CD14-positive monocyte (primary cell): Measurements from ENCODE around the gene ILDR2. TPM values are rescaled to one million over a fixed set of nuclear protein-coding genes. Genes with fewer than 3 reads are reported as not detected.

Source experiments
- DNase-seq, 3 donors: peaks; one replicate each; pipeline ENCODE4 v3.0.0-alpha.2; 2011 to 2022
- H2AFZ ChIP-seq: 2 replicates; pipeline ENCODE4 v1.6.0; 2012; ENCODE audit warnings: mild to moderate bottlenecking, low read depth, low read length, inconsistent platforms; ENCODE audit not compliant: insufficient read depth, poor library complexity, severe bottlenecking
- H3K27ac ChIP-seq, 2 donors: 1 replicate in 1 of 2; 2 replicates in 1 of 2; pipeline ENCODE4 v1.5.1; 2012 to 2013; ENCODE audit warnings: low read length in 2 of 2, control low read depth in 1 of 2, inconsistent platforms in 1 of 2, low read depth in 1 of 2, mild to moderate bottlenecking in 1 of 2
- H3K27me3 ChIP-seq, 2 donors: one replicate each; pipeline versions ENCODE4 v1.6.0 to v1.6.1; 2011 to 2013; ENCODE audit warnings: low read length in 2 of 2; ENCODE audit not compliant: control insufficient read depth in 2 of 2, insufficient read depth in 2 of 2
- H3K36me3 ChIP-seq, 2 donors: replicated peaks in 1 of 2; 1 replicate in 1 of 2; 2 replicates in 1 of 2; pipeline versions ENCODE4 v1.5.1 to v1.6.1; 2012 to 2013; ENCODE audit warnings: low read length in 2 of 2, control low read depth in 1 of 2, inconsistent platforms in 1 of 2, mild to moderate bottlenecking in 1 of 2; ENCODE audit not compliant: insufficient read depth in 2 of 2, control insufficient read depth in 1 of 2
- H3K4me1 ChIP-seq, 2 donors: 1 replicate in 1 of 2; 2 replicates in 1 of 2; pipeline versions ENCODE4 v1.5.1 to v1.6.1; 2012 to 2013; ENCODE audit warnings: low read length in 2 of 2, control low read depth in 1 of 2, inconsistent platforms in 1 of 2, mild to moderate bottlenecking in 1 of 2, moderate library complexity in 1 of 2; ENCODE audit not compliant: insufficient read depth in 2 of 2, control insufficient read depth in 1 of 2
- H3K4me2 ChIP-seq: replicated peaks from 2 replicates; pipeline ENCODE3; 2012; ENCODE audit warnings: low read length, moderate library complexity, mild to moderate bottlenecking; ENCODE audit not compliant: poor library complexity, severe bottlenecking; ENCODE audit errors: extremely low read depth
- H3K4me3 ChIP-seq, 3 experiments: fragments of 200-600 bp in 1 of 3; sonication (generic) in 1 of 3; replicated peaks in 1 of 3; 1 replicate in 2 of 3; 2 replicates in 1 of 3; pipeline ENCODE4 v1.5.1; 2011 to 2013; ENCODE audit warnings: low read length in 3 of 3, mild to moderate bottlenecking in 3 of 3, control low read depth in 2 of 3, low read depth in 2 of 3, inconsistent platforms in 1 of 3, moderate library complexity in 1 of 3
- H3K79me2 ChIP-seq: 2 replicates; pipeline ENCODE4 v1.6.0; 2012; ENCODE audit warnings: mild to moderate bottlenecking, control low read depth, inconsistent platforms, low read length, moderate library complexity; ENCODE audit not compliant: insufficient read depth
- H3K9ac ChIP-seq: 2 replicates; pipeline ENCODE4 v1.6.0; 2017; ENCODE audit warnings: low read length, mild to moderate bottlenecking; ENCODE audit not compliant: insufficient read depth, poor library complexity, severe bottlenecking
- H3K9me3 ChIP-seq, 2 donors: replicated peaks in 1 of 2; 1 replicate in 1 of 2; 2 replicates in 1 of 2; pipeline versions ENCODE4 v1.5.1 to v1.6.1; 2012 to 2013; ENCODE audit warnings: low read length in 2 of 2, control low read depth in 1 of 2; ENCODE audit not compliant: control insufficient read depth in 1 of 2, insufficient read depth in 1 of 2
- H4K20me1 ChIP-seq: 2 replicates; pipeline ENCODE4 v1.6.0; 2012; ENCODE audit warnings: mild to moderate bottlenecking, low read length, control low read depth, moderate library complexity; ENCODE audit not compliant: insufficient read depth
- H3K27ac Mint-ChIP-seq, 7 donors: one replicate each; pipeline ENCODE4 v1.8.0; 2020; ENCODE audit warnings: mild to moderate bottlenecking in 7 of 7, mixed read lengths in 7 of 7, moderate library complexity in 6 of 7, inconsistent platforms in 2 of 7
- H3K27me3 Mint-ChIP-seq, 3 donors: one replicate each; pipeline ENCODE4 v1.8.0; 2021 to 2022; ENCODE audit warnings: low read depth in 3 of 3, mild to moderate bottlenecking in 3 of 3, mixed read lengths in 3 of 3, moderate library complexity in 3 of 3, inconsistent platforms in 1 of 3
- H3K36me3 Mint-ChIP-seq, 2 donors: one replicate each; pipeline ENCODE4 v1.8.0; 2020; ENCODE audit warnings: mixed read lengths in 2 of 2, inconsistent platforms in 1 of 2, mild to moderate bottlenecking in 1 of 2
- H3K4me1 Mint-ChIP-seq: one replicate; pipeline ENCODE4 v1.8.0; 2020; ENCODE audit warnings: mild to moderate bottlenecking, mixed read lengths
- H3K4me3 Mint-ChIP-seq, 2 donors: one replicate each; pipeline ENCODE4 v1.8.0; 2020; ENCODE audit warnings: mild to moderate bottlenecking in 2 of 2, mixed read lengths in 2 of 2, moderate library complexity in 1 of 2
- H3K9me3 Mint-ChIP-seq, 7 donors: one replicate each; pipeline ENCODE4 v1.8.0; 2020 to 2022; ENCODE audit warnings: mixed read lengths in 7 of 7, mild to moderate bottlenecking in 6 of 7, moderate library complexity in 6 of 7, inconsistent platforms in 2 of 7
- CTCF ChIP-seq: fragments of 200-600 bp; IDR thresholded peaks from one replicate; pipeline ENCODE4 v1.8.0; 2022; ENCODE audit warnings: antibody characterized with exemption, mild to moderate bottlenecking
- WGBS: methylation state at CpG from one replicate; pipeline ENCODE4 v1.1.5; 2013; ENCODE audit warnings: missing lambda C conversion rate; ENCODE audit not compliant: insufficient coverage; 5-methylcytosine and 5-hydroxymethylcytosine counted together
- intact Hi-C, 2 donors: fragments of 100-400 bp; cut with micrococcal nuclease; formaldehyde crosslinking; loops; one replicate each; pipeline versions ENCODE4 v1.15.0 to v1.15.1; 2023
- polyA plus RNA-seq, 3 donors: library from polyadenylated mRNA; depleted of rRNA in 1 of 3; unstranded in 2 of 3; stranded (reverse) in 1 of 3; fragments of 300-500 nt in 2 of 3; fragments of >200 nt in 1 of 3; fragmentation: Illumina TruSeq in 2 of 3; gene quantifications; 1 replicate in 2 of 3; 2 replicates in 1 of 3; pipeline ENCODE4 v1.2.3, GENCODE V29; 2012 to 2021

The ILDR2 gene
- polyA plus RNA-seq, 3 donors, result not detected

DNA sequence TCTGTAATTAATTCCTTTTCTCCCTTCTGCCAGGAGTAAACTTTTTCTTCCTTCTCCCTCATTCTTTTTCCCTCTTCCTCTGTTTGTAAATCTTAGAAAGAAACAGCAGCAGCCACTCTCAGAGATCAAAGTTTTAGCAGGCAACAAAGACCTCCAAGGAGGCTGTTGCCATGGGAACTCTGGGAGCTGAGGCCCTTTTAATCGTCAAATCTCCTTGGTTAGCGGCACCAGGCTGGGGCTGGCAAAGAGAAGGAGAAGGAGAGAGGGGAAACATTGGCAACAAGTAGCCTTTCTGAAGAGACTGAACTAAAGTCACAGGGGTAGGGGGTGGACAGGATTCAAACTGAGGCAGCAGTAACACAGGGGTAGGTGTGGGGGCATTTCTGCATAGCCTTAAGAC is 25.2 kb downstream of the ILDR2 start:
- Histone ChIP-seq H3K36me3 (no peaks in the 10 kb centered on the region), H3K4me2 (no peak overlapping the region), H3K9me3 (peaks cover 0 to 7% of the 10 kb centered on the region in 2 donors), H3K4me1 (peaks cover 6 to 7% of the 10 kb centered on the region in 2 donors), H3K79me2 (no peaks in the 10 kb centered on the region), H3K4me3 (no peak overlapping the region), H3K27me3 (peaks cover 19 to 23% of the 10 kb centered on the region in 2 donors), H2AFZ (no peak overlapping the region), H4K20me1 (no peaks in the 10 kb centered on the region), H3K9ac (no peak overlapping the region), H3K27ac (no peak overlapping the region)
- intact Hi-C loops, result no loop called here
- TF ChIP-seq CTCF, result no peak
- H3K9me3 Mint-ChIP-seq, result peaks cover 0 to 3% (median 0%) of the 10 kb centered on the region in 7 donors
- no peaks in the 10 kb centered on the region for H3K36me3 Mint-ChIP-seq
- no peak for DNase-seq
- no peak overlapping the region for H3K4me3 Mint-ChIP-seq
- peaks cover 9% of the 10 kb centered on the region for H3K4me1 Mint-ChIP-seq
- 94% methylated on average over 2 of the region's 2 CpGs for WGBS
- H3K27ac Mint-ChIP-seq, result no peak overlapping the region
- H3K27me3 Mint-ChIP-seq, result peaks cover 17 to 32% (median 25%) of the 10 kb centered on the region in 3 donors

GRCh38 chr1:166948856-166949350 is 26.4 kb downstream of the ILDR2 start:
- peaks cover 17 to 32% (median 25%) of the 10 kb centered on the region in 3 donors for H3K27me3 Mint-ChIP-seq

More at GRCh38 chr1:166948856-166949350, 26.4 kb downstream of the ILDR2 start:
- H3K4me3 ChIP-seq, result no peak overlapping the region
- H3K27me3 ChIP-seq, result peaks cover 19 to 23% of the 10 kb centered on the region in 2 donors
- Mint-ChIP-seq H3K4me3 (no peak overlapping the region), H3K4me1 (peaks cover 9% of the 10 kb centered on the region), H3K9me3 (peaks cover 0 to 3% (median 0%) of the 10 kb centered on the region in 7 donors), H3K27ac (no peak overlapping the region), H3K36me3 (no peaks in the 10 kb centered on the region)
- no peak overlapping the region for H3K27ac ChIP-seq
- no peaks in the 10 kb centered on the region for H3K79me2 ChIP-seq
- no peak overlapping the region for H2AFZ ChIP-seq
- H4K20me1 ChIP-seq, result no peaks in the 10 kb centered on the region
- no peak overlapping the region for H3K4me2 ChIP-seq
- H3K36me3 ChIP-seq, result no peaks in the 10 kb centered on the region
- peaks cover 0 to 7% of the 10 kb centered on the region in 2 donors for H3K9me3 ChIP-seq
- no peak overlapping the region for H3K9ac ChIP-seq
- peaks cover 6 to 7% of the 10 kb centered on the region in 2 donors for H3K4me1 ChIP-seq
- DNase-seq, result no peak
- 90% methylated on average over 2 of the region's 2 CpGs for WGBS
- no peak for TF ChIP-seq CTCF
- intact Hi-C loops, result no loop called here
